Bronchial epithelial cell (primary cell): ENCODE measurements around the gene PSMB7. TPM values are rescaled to one million over a fixed set of nuclear protein-coding genes. Genes with fewer than 3 reads are reported as not detected.

ENCODE experiments used
- DNase-seq: peaks from one replicate; pipeline ENCODE4 v3.0.0-alpha.2; 2010; ENCODE audit warnings: low read depth
- FAIRE-seq: peaks from 2 replicates; lab custom pipeline; 2011; peaks lifted over from hg19 to GRCh38; lab: Jason Lieb, UNC
- H3K27me3 ChIP-seq: 2 replicates; pipeline ENCODE4 v1.5.1; 2011; ENCODE audit warnings: low read length; ENCODE audit not compliant: control insufficient read depth, insufficient read depth
- H3K36me3 ChIP-seq: 2 replicates; pipeline ENCODE4 v1.5.1; 2011; ENCODE audit warnings: low read length; ENCODE audit not compliant: control insufficient read depth, insufficient read depth
- H3K4me3 ChIP-seq: 2 replicates; pipeline ENCODE4 v1.5.1; 2011; ENCODE audit warnings: mild to moderate bottlenecking, low read depth, low read length, control low read depth
- total RNA-seq: library from RNA; depleted of rRNA; stranded (reverse); fragments of >200 nt; gene quantifications from 2 replicates; pipeline ENCODE4 v1.2.1, GENCODE V29; 2014
- TF ChIP-seq, protein P1 (sequence below): IDR thresholded peaks from 2 replicates; pipeline ENCODE4 v1.5.1; 2011; ENCODE audit warnings: mild to moderate bottlenecking, moderate library complexity, low read length, control low read depth, inconsistent platforms; ENCODE audit not compliant: insufficient read depth, severe bottlenecking

The PSMB7 gene
- total RNA-seq, 1 donor from 2014 or later = 335 TPM

DNA sequence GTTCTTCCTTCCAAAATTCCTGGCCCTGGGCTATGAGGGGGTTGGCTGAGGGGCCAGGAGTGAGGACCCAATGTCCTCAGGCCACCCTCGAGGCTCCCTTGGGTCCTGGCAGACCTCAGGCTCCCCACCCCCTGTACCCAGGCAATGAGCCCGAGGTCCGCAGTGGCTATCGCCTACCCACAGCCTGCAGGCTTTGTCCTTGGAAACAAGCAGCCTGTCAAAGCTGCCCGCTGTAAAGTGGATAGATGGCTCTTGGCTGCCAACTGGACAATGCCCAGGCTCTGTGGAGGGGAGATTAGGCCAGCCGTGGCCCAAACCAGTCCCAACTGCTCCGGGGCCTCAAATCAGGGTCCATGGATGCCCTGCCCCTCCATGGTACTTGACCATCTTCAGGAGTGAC is 32.8 kb upstream of the PSMB7 start:
- no peak for FAIRE-seq
- Histone ChIP-seq H3K36me3 (no peaks in the 10 kb centered on the region), H3K4me3 (no peak overlapping the region), H3K27me3 (no peaks in the 10 kb centered on the region)
- DNase-seq = no peak
- TF ChIP-seq, protein P1, sequence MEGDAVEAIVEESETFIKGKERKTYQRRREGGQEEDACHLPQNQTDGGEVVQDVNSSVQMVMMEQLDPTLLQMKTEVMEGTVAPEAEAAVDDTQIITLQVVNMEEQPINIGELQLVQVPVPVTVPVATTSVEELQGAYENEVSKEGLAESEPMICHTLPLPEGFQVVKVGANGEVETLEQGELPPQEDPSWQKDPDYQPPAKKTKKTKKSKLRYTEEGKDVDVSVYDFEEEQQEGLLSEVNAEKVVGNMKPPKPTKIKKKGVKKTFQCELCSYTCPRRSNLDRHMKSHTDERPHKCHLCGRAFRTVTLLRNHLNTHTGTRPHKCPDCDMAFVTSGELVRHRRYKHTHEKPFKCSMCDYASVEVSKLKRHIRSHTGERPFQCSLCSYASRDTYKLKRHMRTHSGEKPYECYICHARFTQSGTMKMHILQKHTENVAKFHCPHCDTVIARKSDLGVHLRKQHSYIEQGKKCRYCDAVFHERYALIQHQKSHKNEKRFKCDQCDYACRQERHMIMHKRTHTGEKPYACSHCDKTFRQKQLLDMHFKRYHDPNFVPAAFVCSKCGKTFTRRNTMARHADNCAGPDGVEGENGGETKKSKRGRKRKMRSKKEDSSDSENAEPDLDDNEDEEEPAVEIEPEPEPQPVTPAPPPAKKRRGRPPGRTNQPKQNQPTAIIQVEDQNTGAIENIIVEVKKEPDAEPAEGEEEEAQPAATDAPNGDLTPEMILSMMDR = no peak

DNA sequence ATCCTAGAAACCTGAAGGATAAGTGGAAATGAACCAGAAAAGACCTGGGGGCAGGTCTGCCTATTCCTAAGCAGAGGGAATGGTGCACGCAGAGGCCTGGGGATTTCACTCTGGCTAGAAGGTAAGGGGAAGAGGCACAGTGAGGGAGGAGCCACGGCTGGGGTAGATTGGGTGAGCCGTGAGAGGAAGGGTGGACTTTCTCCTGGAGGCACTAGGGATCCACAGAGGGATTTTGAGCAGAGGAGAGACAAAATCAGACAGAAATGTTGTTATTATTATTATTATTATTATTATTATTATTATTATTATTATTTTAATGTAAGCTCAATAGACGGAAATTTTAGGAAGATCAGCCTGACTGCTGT is 32.0 kb upstream of the PSMB7 start:
- TF ChIP-seq, protein P1 = no peak
- no peak for FAIRE-seq
- H3K36me3 ChIP-seq = no peaks in the 10 kb centered on the region
- no peaks in the 10 kb centered on the region for H3K27me3 ChIP-seq
- DNase-seq = no peak
- H3K4me3 ChIP-seq = no peak overlapping the region

DNA sequence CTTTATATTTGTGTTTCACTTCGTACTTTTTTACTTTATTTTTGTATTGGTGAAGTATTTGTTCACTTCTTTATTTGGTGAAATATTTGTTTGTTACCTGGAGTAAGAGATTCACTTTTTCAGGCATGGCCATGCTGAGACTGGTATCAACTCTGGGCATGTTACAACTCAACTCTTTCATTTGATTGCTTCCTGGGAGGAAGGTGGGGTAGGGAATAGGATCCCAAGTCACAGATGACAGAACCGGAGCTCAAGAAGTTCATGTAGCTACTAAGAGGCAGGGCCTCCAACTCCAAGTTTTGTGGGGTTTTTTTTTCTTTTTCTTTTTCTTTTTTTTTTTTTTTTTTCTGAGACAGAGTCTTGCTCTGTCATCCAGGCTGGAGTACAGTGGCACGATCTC is 28.9 kb upstream of the PSMB7 start:
- DNase-seq (peak; percentile 92), FAIRE-seq (no peak)
- H3K36me3 ChIP-seq = no peaks in the 10 kb centered on the region
- H3K27me3 ChIP-seq = no peaks in the 10 kb centered on the region
- TF ChIP-seq, protein P1 = no peak
- H3K4me3 ChIP-seq = no peak overlapping the region

DNA sequence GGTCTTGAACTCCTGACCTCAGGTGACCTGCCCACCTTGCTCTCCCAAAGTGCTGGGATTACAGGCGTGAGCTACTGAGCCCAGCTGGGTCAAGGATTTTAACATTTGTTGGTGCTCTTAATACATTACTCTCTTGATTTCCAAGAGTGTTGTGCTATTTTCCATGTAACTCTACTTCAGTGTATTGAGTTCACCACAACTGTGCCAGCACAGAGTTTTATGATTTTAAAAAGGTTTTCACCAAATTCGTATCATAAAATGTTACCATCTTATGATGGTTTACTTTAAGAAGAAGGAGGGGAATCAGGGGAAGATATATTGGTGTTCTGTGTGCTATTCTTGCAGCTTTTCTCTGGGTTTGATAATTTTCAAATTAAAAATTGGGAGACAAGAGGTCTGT is 28.4 kb upstream of the PSMB7 start:
- Histone ChIP-seq H3K36me3 (no peaks in the 10 kb centered on the region), H3K4me3 (no peak overlapping the region), H3K27me3 (no peaks in the 10 kb centered on the region)
- DNase-seq (no peak), FAIRE-seq (no peak)
- TF ChIP-seq, protein P1 = no peak

DNA sequence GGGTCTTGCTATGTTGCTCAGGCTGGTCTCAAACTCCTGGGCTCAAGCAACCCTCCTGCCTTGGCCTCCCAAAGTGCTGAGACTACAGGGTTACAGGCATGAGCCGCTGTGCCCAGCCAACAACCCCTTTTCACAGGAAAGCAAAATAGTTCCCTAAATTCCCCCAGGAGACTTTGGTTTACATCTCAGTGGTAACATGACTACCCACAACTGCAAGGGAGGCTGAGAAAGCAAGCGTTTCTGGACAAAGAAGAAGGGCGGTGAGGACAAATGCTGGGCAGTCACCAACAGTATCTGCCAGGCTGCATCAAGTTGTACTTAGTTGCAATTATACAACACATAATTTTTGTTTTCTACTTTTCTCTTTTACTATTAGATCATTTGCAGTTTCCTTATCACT is 27.6 kb upstream of the PSMB7 start:
- TF ChIP-seq, protein P1 = no peak

DNA sequence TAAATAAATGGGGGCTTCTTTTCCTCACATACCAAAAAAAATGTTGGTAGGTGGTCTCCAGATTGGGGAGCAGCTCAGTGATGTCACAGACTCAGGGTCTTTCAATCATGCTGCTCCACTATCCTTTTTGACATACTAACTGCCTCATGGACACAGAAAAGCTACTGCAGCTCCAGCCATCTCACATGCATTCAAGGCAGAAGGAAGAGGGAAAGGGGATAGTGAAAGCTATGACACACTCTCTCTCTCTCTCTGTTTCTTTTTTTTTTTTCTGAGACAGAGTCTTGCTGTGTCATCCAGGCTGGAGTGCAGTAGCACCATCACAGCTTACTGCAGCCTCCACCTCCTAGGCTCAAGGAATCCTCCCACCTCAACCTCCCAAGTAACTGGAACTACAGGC is 27.1 kb upstream of the PSMB7 start:
- H3K36me3 ChIP-seq = no peaks in the 10 kb centered on the region
- TF ChIP-seq, protein P1 = no peak

More for the DNA sequence above, 27.6 kb upstream of the PSMB7 start:
- no peaks in the 10 kb centered on the region for H3K27me3 ChIP-seq
- no peak overlapping the region for H3K4me3 ChIP-seq
- DNase-seq (no peak), FAIRE-seq (no peak)
- H3K36me3 ChIP-seq = no peaks in the 10 kb centered on the region

More for the DNA sequence above, 27.1 kb upstream of the PSMB7 start:
- DNase-seq = no peak
- H3K27me3 ChIP-seq = no peaks in the 10 kb centered on the region
- H3K4me3 ChIP-seq = no peak overlapping the region
- no peak for FAIRE-seq
